GM21717 (cell line): Measurements from ENCODE around the gene TMTC4.

Experiments used
- ATAC-seq: cut with Tn5 transposase; IDR thresholded peaks from one replicate; pipeline ENCODE4 v1.9.1; 2021; ENCODE audit warnings: mild to moderate bottlenecking, moderate library complexity; ENCODE audit not compliant: unreplicated experiment

TMTC4 gene

GRCh38 chr13:100667894-100668293, 6.7 kb downstream of the TMTC4 start:
- ATAC-seq, result no peak

- ATAC-seq, result no peak
Measured at GRCh38 chr13:100666124-100666523, 8.5 kb downstream of the TMTC4 start.

GRCh38 chr13:100665403-100665802, 9.2 kb downstream of the TMTC4 start:
- no peak for ATAC-seq

GRCh38 chr13:100664171-100664900, 10.3 kb downstream of the TMTC4 start:
- ATAC-seq, result no peak

- ATAC-seq, result no peak
Measured at GRCh38 chr13:100662468-100663211, 12.0 kb downstream of the TMTC4 start.

- ATAC-seq, result no peak
Measured at GRCh38 chr13:100660761-100661160, 13.8 kb downstream of the TMTC4 start.

GRCh38 chr13:100659578-100659977, 15.0 kb downstream of the TMTC4 start:
- no peak for ATAC-seq

- peak; percentile 61 for ATAC-seq
Measured at GRCh38 chr13:100658363-100658762, 16.2 kb downstream of the TMTC4 start.

GRCh38 chr13:100657881-100658315, 16.7 kb downstream of the TMTC4 start:
- no peak for ATAC-seq

- ATAC-seq, result no peak
Measured at GRCh38 chr13:100652510-100652909, 22.1 kb downstream of the TMTC4 start.

- ATAC-seq, result no peak
Measured at GRCh38 chr13:100650326-100650725, 24.3 kb downstream of the TMTC4 start.

- no peak for ATAC-seq
Measured at GRCh38 chr13:100648354-100648753, 26.2 kb downstream of the TMTC4 start.

GRCh38 chr13:100646871-100647270, 27.7 kb downstream of the TMTC4 start:
- ATAC-seq, result no peak

- no peak for ATAC-seq
Measured at GRCh38 chr13:100646030-100646673, 28.4 kb downstream of the TMTC4 start.

- no peak for ATAC-seq
Measured at GRCh38 chr13:100645382-100645781, 29.2 kb downstream of the TMTC4 start.

GRCh38 chr13:100644371-100644770, 30.2 kb downstream of the TMTC4 start:
- no peak for ATAC-seq

- ATAC-seq, result no peak
Measured at GRCh38 chr13:100637796-100638195, 36.8 kb downstream of the TMTC4 start.

GRCh38 chr13:100637380-100637779, 37.2 kb downstream of the TMTC4 start:
- ATAC-seq, result no peak

GRCh38 chr13:100636441-100636840, 38.2 kb downstream of the TMTC4 start:
- ATAC-seq, result no peak

GRCh38 chr13:100636004-100636403, 38.6 kb downstream of the TMTC4 start:
- no peak for ATAC-seq

GRCh38 chr13:100634696-100635095, 39.9 kb downstream of the TMTC4 start:
- ATAC-seq, result no peak

- no peak for ATAC-seq
Measured at GRCh38 chr13:100633461-100633860, 41.1 kb downstream of the TMTC4 start.
